H1 (cell line): ENCODE data around the gene KCNQ1. TPM values are rescaled to one million over a fixed set of nuclear protein-coding genes. Genes with fewer than 3 reads are reported as not detected.

Source experiments
- CTCF ChIA-PET: fragments of 300-600 bp; sonication (Branson Sonifier 250); formaldehyde crosslinking; loops from one replicate; lab custom pipeline; 2021; ENCODE audit not compliant: partially characterized antibody; lab: Charles Lee
- POLR2A ChIA-PET: fragments of 300-600 bp; sonication (Branson Sonifier 250); formaldehyde crosslinking; loops from one replicate; lab custom pipeline; 2021; ENCODE audit warnings: inconsistent platforms; ENCODE audit not compliant: partially characterized antibody; lab: Charles Lee
- DNase-seq, 2 experiments: peaks; one replicate each; pipeline versions ENCODE4 v3.0.0 to v3.0.0-alpha.2; 2010 to 2022; ENCODE audit warnings: low spot score in 2 of 2, low read depth in 1 of 2, mixed read lengths in 1 of 2
- FAIRE-seq: peaks from 2 replicates; lab custom pipeline; 2011; peaks lifted over from hg19 to GRCh38; lab: Jason Lieb, UNC
- H2AFZ ChIP-seq: 2 replicates; pipeline ENCODE4 v1.8.1; 2012; ENCODE audit warnings: low read length, inconsistent platforms
- H2AK5ac ChIP-seq: 2 replicates; pipeline ENCODE4 v1.6.1; 2013; ENCODE audit warnings: low read depth, low read length
- H2BK120ac ChIP-seq: replicated peaks from 2 replicates; pipeline ENCODE3; 2013; ENCODE audit warnings: low read depth, low read length, inconsistent platforms
- H2BK12ac ChIP-seq: 2 replicates; pipeline ENCODE4 v1.6.1; 2013; ENCODE audit warnings: low read depth, low read length
- H2BK15ac ChIP-seq: 2 replicates; pipeline ENCODE4 v1.6.1; 2013; ENCODE audit warnings: low read length
- H2BK20ac ChIP-seq: 2 replicates; pipeline ENCODE4 v1.6.1; 2013; ENCODE audit warnings: low read length
- H2BK5ac ChIP-seq: 2 replicates; pipeline ENCODE4 v1.6.1; 2013; ENCODE audit warnings: low read depth, low read length
- H3K14ac ChIP-seq: 2 replicates; pipeline ENCODE4 v1.6.1; 2013; ENCODE audit warnings: inconsistent platforms; ENCODE audit not compliant: insufficient read length
- H3K18ac ChIP-seq: 2 replicates; pipeline ENCODE4 v1.6.1; 2013; ENCODE audit warnings: low read length; ENCODE audit errors: extremely low read depth
- H3K23ac ChIP-seq: 2 replicates; pipeline ENCODE4 v1.6.1; 2013; ENCODE audit warnings: inconsistent platforms; ENCODE audit not compliant: insufficient read length
- H3K23me2 ChIP-seq: 2 replicates; pipeline ENCODE4 v1.6.1; 2013; ENCODE audit warnings: low read depth, low read length
- H3K27ac ChIP-seq: 2 replicates; pipeline ENCODE4 v1.6.1; 2011; ENCODE audit warnings: low read depth, low read length, inconsistent platforms
- H3K27me3 ChIP-seq, 4 experiments: replicated peaks in 1 of 4; 1 replicate in 1 of 4; 2 replicates in 3 of 4; pipeline versions ENCODE4 v1.6.1 to v1.8.1; 2011 to 2013; ENCODE audit warnings: low read length in 3 of 4, mild to moderate bottlenecking in 3 of 4, inconsistent platforms in 2 of 4, mixed read lengths in 2 of 4, moderate library complexity in 1 of 4; ENCODE audit not compliant: control insufficient read depth in 3 of 4, insufficient read depth in 3 of 4; ENCODE audit errors: extremely low read depth in 1 of 4
- H3K36me3 ChIP-seq, 4 experiments: 2 replicates each; pipeline versions ENCODE4 v1.6.1 to v1.8.1; 2011 to 2013; ENCODE audit warnings: mild to moderate bottlenecking in 4 of 4, low read length in 3 of 4, moderate library complexity in 2 of 4, control low read depth in 1 of 4, inconsistent platforms in 1 of 4; ENCODE audit not compliant: insufficient read depth in 4 of 4, control insufficient read depth in 2 of 4
- H3K4ac ChIP-seq: replicated peaks from 2 replicates; pipeline ENCODE3; 2013; ENCODE audit warnings: low read length, low read depth, mixed read lengths, inconsistent platforms; ENCODE audit not compliant: insufficient read length
- H3K4me1 ChIP-seq, 4 experiments: replicated peaks in 1 of 4; 1 replicate in 1 of 4; 2 replicates in 3 of 4; pipeline versions ENCODE4 v1.6.1 to v1.8.1; 2011 to 2013; ENCODE audit warnings: low read length in 3 of 4, inconsistent platforms in 2 of 4, mixed read lengths in 1 of 4; ENCODE audit not compliant: insufficient read depth in 4 of 4, control insufficient read depth in 3 of 4
- H3K4me2 ChIP-seq, 2 experiments: 2 replicates each; pipeline versions ENCODE4 v1.6.1 to v1.8.1; 2011 to 2013; ENCODE audit warnings: low read depth in 2 of 2, low read length in 2 of 2, control low read depth in 1 of 2, inconsistent platforms in 1 of 2, mild to moderate bottlenecking in 1 of 2; ENCODE audit not compliant: insufficient read depth in 1 of 2
- H3K4me3 ChIP-seq, 4 experiments: fragments of 200-600, 300-600 bp in 1 of 4; sonication (generic), shearing (Covaris generic), sonication (Bioruptor Twin) in 1 of 4; 2 replicates each; pipeline versions ENCODE4 v1.5.1 to v1.8.1; 2011 to 2016; ENCODE audit warnings: low read length in 4 of 4, low read depth in 3 of 4, control low read depth in 2 of 4, inconsistent platforms in 2 of 4, mild to moderate bottlenecking in 2 of 4, mixed read lengths in 1 of 4, moderate library complexity in 1 of 4; ENCODE audit not compliant: insufficient read depth in 2 of 4; ENCODE audit errors: extremely low read depth in 1 of 4
- H3K56ac ChIP-seq: replicated peaks from 2 replicates; pipeline ENCODE3; 2013; ENCODE audit warnings: low read depth, mild to moderate bottlenecking, mixed read lengths, low read length, inconsistent platforms; ENCODE audit not compliant: insufficient read length
- H3K79me1 ChIP-seq: 2 replicates; pipeline ENCODE4 v1.6.1; 2013; ENCODE audit warnings: low read depth, low read length, control low read depth
- H3K79me2 ChIP-seq, 2 experiments: 2 replicates each; pipeline versions ENCODE4 v1.6.1 to v1.8.1; 2012 to 2013; ENCODE audit warnings: low read length in 2 of 2, mild to moderate bottlenecking in 2 of 2, inconsistent platforms in 1 of 2; ENCODE audit not compliant: insufficient read depth in 2 of 2, control insufficient read depth in 1 of 2
- H3K9ac ChIP-seq, 4 experiments: replicated peaks in 1 of 4; 1 replicate in 1 of 4; 2 replicates in 3 of 4; pipeline versions ENCODE4 v1.6.1 to v1.8.1; 2011 to 2013; ENCODE audit warnings: low read depth in 3 of 4, low read length in 3 of 4, control low read depth in 2 of 4, mild to moderate bottlenecking in 2 of 4, moderate library complexity in 2 of 4, inconsistent platforms in 1 of 4; ENCODE audit errors: extremely low read depth in 1 of 4
- H3K9me3 ChIP-seq, 2 experiments: 2 replicates each; pipeline versions ENCODE4 v1.6.1 to v1.8.1; 2012 to 2013; ENCODE audit warnings: mild to moderate bottlenecking in 2 of 2, moderate library complexity in 2 of 2, control low read depth in 1 of 2, inconsistent platforms in 1 of 2, low read depth in 1 of 2, low read length in 1 of 2, mixed read lengths in 1 of 2; ENCODE audit not compliant: insufficient read depth in 2 of 2
- H4K20me1 ChIP-seq, 2 experiments: replicated peaks in 1 of 2; 2 replicates each; pipeline versions ENCODE3 to v1.8.1; 2011 to 2013; ENCODE audit warnings: inconsistent platforms in 2 of 2, low read length in 2 of 2, mild to moderate bottlenecking in 1 of 2; ENCODE audit not compliant: insufficient read depth in 2 of 2, control insufficient read depth in 1 of 2
- H4K5ac ChIP-seq: 2 replicates; pipeline ENCODE4 v1.6.1; 2013; ENCODE audit warnings: low read length, low read depth, mixed read lengths, inconsistent platforms; ENCODE audit not compliant: insufficient read length
- H4K8ac ChIP-seq: 2 replicates; pipeline ENCODE4 v1.8.0; 2013; ENCODE audit warnings: mild to moderate bottlenecking, moderate library complexity, low read length, inconsistent platforms; ENCODE audit not compliant: insufficient read depth; ENCODE audit errors: extremely low read depth
- H4K91ac ChIP-seq: replicated peaks from 2 replicates; pipeline ENCODE3; 2013; ENCODE audit warnings: low read length, mixed read lengths, inconsistent platforms; ENCODE audit not compliant: insufficient read length
- BACH1 ChIP-seq: IDR thresholded peaks from 2 replicates; pipeline ENCODE4 v1.6.1; 2012; ENCODE audit warnings: low read length, improper control_type of control experiment
- CBX5 ChIP-seq: fragments of 300-800, 300-1000 bp; sonication (generic); IDR thresholded peaks from 2 replicates; pipeline ENCODE4 v1.7.1; 2016; ENCODE audit warnings: antibody characterized with exemption, low read length, low read depth
- EZH2 ChIP-seq: fragments of 200-600 bp; sonication (generic); IDR thresholded peaks from 2 replicates; pipeline ENCODE4 v1.7.1; 2012; ENCODE audit warnings: low read depth, mild to moderate bottlenecking, moderate library complexity, low read length, inconsistent platforms; ENCODE audit not compliant: severe bottlenecking
- HDAC2 ChIP-seq, 2 experiments: fragments of 300-600 bp in 1 of 2; sonication (generic) in 1 of 2; IDR thresholded peaks; 2 replicates each; pipeline ENCODE4 v1.6.1; 2011 to 2012; ENCODE audit warnings: low read depth in 2 of 2, low read length in 2 of 2, mild to moderate bottlenecking in 2 of 2, moderate library complexity in 2 of 2, borderline replicate concordance in 1 of 2, inconsistent platforms in 1 of 2
- HDAC6 ChIP-seq: IDR thresholded peaks from one replicate; pipeline ENCODE4 v1.7.1; 2012; ENCODE audit warnings: low read depth, mild to moderate bottlenecking, inconsistent platforms, low read length, moderate library complexity
- TCF12 ChIP-seq: IDR thresholded peaks from 2 replicates; pipeline ENCODE4 v1.6.1; 2011; ENCODE audit warnings: low read depth, mild to moderate bottlenecking, low read length
- WGBS, 2 experiments: shearing (Covaris generic) in 1 of 2; methylation state at CpG; one replicate each; pipeline versions ENCODE4 v1.1.6 to v1.1.7; 2013 to 2015; ENCODE audit warnings: low lambda C conversion rate in 2 of 2, mixed read lengths in 2 of 2, inconsistent platforms in 1 of 2, low coverage in 1 of 2, missing lambda C conversion rate in 1 of 2; ENCODE audit not compliant: insufficient replicate concordance in 2 of 2, insufficient coverage in 1 of 2, insufficient read length in 1 of 2; ENCODE audit errors: extremely low coverage in 1 of 2, missing lambda C conversion rate in 1 of 2; 5-methylcytosine and 5-hydroxymethylcytosine counted together
- polyA plus RNA-seq, 7 experiments: library from polyadenylated mRNA; depleted of rRNA in 3 of 7; stranded (reverse) in 5 of 7; unstranded in 2 of 7; fragments of >200 nt in 5 of 7; fragments of 200-250 nt in 2 of 7; gene quantifications; 1 replicate in 5 of 7; 2 replicates in 1 of 7; 4 replicates in 1 of 7; pipeline versions ENCODE4 v1.2.1 to v1.2.3, GENCODE V29; 2011 to 2013; ENCODE audit warnings: missing spikeins in 2 of 7, mixed read lengths in 2 of 7
- total RNA-seq: library from RNA; stranded (reverse); fragmentation: NEBNext Ultra II Directional; extraction: Animal tissue kit (Norgen Biotek cat#: 25700); gene quantifications from 2 replicates; pipeline ENCODE4 v1.2.1, GENCODE V29; 2021

The KCNQ1 gene
- total and polyA plus RNA-seq, 2 of the 8 experiments (the other 6 are each of a cell fraction or from before 2014, with no cell fraction given) = 1.9 to 2.0 TPM

DNA sequence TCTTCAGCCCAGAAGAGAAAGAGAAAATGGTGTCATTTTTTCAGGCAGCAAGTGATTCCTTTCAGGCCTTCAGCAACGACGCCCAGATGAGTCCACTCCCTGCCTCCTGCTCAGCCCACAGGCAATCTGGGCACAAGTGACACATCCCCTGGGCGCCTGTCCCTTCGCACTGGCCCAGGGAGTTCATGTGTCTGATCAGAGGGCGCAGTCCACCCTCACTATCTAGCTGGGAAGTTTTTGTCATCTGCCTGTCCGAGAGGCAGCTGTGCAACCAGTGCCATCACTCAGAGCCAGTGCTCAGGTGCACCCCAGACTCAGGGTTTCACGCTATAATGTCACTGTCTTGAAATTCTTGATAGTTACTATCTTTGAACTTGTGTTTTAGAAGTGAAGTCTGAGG is 256.4 kb downstream of the KCNQ1 start:
- peaks cover 5% of the 10 kb centered on the region; the same call in 1 of the 2 replicates for H3K23me2 ChIP-seq
- no peak overlapping the region for H2AFZ ChIP-seq
- no peak overlapping the region for H3K4me3 ChIP-seq
- H3K4me1 ChIP-seq = peaks cover 0 to 24% (median 13%) of the 10 kb centered on the region in 4 experiments; a peak in 6 of 7 replicates
- H2AK5ac ChIP-seq = no peak overlapping the region
- H2BK120ac ChIP-seq = no peak overlapping the region
- peaks cover 5 to 46% (median 26%) of the 10 kb centered on the region in 4 experiments for H3K27me3 ChIP-seq
- FAIRE-seq (no peak), DNase-seq (no peak)
- no peak overlapping the region for H3K23ac ChIP-seq
- H4K91ac ChIP-seq = peak overlapping the region; percentile 12
- H3K14ac ChIP-seq = no peak overlapping the region
- H3K18ac ChIP-seq = no peak overlapping the region; the same call in 1 of the 2 replicates
- H2BK20ac ChIP-seq = 0 out of 2 replicates have a peak overlapping the region, but pooled peaks have one; percentile 6
- CTCF ChIA-PET = interaction anchor here (0.8 to 3.1 kb wide), 6 partner anchors 8 to 187 kb away, joined by 3 to 15 read pairs (median 4); no protein-coding TSS in a partner anchor
- H2BK15ac ChIP-seq = 0 out of 2 replicates have a peak overlapping the region, but pooled peaks have one; percentile 93
- H3K4ac ChIP-seq = no peak overlapping the region
- POLR2A ChIA-PET = interaction anchor here (1.3 kb wide), 1 partner anchor 9 kb away, joined by 4 read pairs; no protein-coding TSS in a partner anchor
- H4K20me1 ChIP-seq = peaks cover 2 to 4% of the 10 kb centered on the region in 2 experiments
- peak overlapping the region; percentile 99; the same call in 1 of the 2 replicates for H2BK12ac ChIP-seq
- peaks cover 0 to 28% of the 10 kb centered on the region in 2 experiments; a peak in 2 of 4 replicates for H3K79me2 ChIP-seq
- H3K79me1 ChIP-seq = no peaks in the 10 kb centered on the region
- H2BK5ac ChIP-seq = no peak overlapping the region; the same call in 1 of the 2 replicates
- H3K27ac ChIP-seq = no peak overlapping the region
- no peak overlapping the region for H3K56ac ChIP-seq
- WGBS, 2 experiments = 79% methylated on average over 7 of the region's 7 CpGs; no CpG with 5 or more reads in 1 of the 2 experiments
- H3K9me3 ChIP-seq = peaks cover 4 to 12% of the 10 kb centered on the region in 2 experiments; a peak in 3 of 4 replicates
- H4K8ac ChIP-seq = no peak overlapping the region
- H4K5ac ChIP-seq = no peak overlapping the region
- peaks cover 0 to 3% (median 0%) of the 10 kb centered on the region in 4 experiments; a peak in 1 of 8 replicates for H3K36me3 ChIP-seq
- peak overlapping the region; percentile 72 to 75; a peak in 1 of 4 replicates for H3K4me2 ChIP-seq
- no peak overlapping the region for H3K9ac ChIP-seq
- no peak for TF ChIP-seq BACH1
- TF ChIP-seq TCF12 = no peak
- no peak for TF ChIP-seq HDAC6
- TF ChIP-seq HDAC2 (IDR thresholded peaks at IDR 0.05; ENCODE audit: borderline replicate concordance in 1 of 2, low read depth in 2 of 2, low read length in 2 of 2) = no peak
- TF ChIP-seq EZH2 = no peak
- no peak for TF ChIP-seq CBX5
